GM12865 (cell line): Measurements from ENCODE around the gene RPA1.
"Not testable (repeated sequence)": the region's sequence is repeated elsewhere in the genome, so short reads cannot be mapped to it uniquely, and the experiment has no call there.

Source experiments
- DNase-seq: peaks from one replicate; pipeline ENCODE4 v3.0.0; 2010; ENCODE audit warnings: low read depth
- H3K4me3 ChIP-seq: 2 replicates; pipeline ENCODE4 v1.5.1; 2011; ENCODE audit warnings: mild to moderate bottlenecking, low read depth, low read length, control low read depth
- TF ChIP-seq, protein P1 (sequence below): IDR thresholded peaks from 2 replicates; pipeline ENCODE4 v1.5.1; 2011; ENCODE audit warnings: low read length, control low read depth, low read depth, inconsistent platforms; ENCODE audit not compliant: insufficient read depth; ENCODE audit errors: missing control alignments

The RPA1 gene

DNA sequence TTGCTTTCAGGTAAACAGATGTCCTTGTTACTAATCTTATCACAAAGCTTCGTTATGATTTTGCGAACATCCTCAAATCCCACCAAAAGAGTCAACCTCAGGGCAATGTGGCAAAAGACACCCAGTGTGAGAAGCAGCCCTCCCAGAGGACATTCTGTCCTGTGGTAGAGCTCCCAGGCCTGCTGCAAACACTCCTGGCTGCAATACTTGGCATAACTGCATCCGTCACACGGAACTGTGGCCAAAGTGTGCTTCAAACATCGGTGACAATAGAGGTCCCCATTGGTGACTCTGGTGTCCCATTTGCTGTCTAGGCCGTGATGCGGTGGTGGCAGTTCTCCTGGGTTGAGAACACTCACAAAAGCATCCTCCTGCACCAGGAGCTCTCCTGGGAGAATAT lies 29.6 kb upstream of the RPA1 start:
- TF ChIP-seq, protein P1, sequence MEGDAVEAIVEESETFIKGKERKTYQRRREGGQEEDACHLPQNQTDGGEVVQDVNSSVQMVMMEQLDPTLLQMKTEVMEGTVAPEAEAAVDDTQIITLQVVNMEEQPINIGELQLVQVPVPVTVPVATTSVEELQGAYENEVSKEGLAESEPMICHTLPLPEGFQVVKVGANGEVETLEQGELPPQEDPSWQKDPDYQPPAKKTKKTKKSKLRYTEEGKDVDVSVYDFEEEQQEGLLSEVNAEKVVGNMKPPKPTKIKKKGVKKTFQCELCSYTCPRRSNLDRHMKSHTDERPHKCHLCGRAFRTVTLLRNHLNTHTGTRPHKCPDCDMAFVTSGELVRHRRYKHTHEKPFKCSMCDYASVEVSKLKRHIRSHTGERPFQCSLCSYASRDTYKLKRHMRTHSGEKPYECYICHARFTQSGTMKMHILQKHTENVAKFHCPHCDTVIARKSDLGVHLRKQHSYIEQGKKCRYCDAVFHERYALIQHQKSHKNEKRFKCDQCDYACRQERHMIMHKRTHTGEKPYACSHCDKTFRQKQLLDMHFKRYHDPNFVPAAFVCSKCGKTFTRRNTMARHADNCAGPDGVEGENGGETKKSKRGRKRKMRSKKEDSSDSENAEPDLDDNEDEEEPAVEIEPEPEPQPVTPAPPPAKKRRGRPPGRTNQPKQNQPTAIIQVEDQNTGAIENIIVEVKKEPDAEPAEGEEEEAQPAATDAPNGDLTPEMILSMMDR = no peak
- no peak for DNase-seq
- no peak overlapping the region for H3K4me3 ChIP-seq

DNA sequence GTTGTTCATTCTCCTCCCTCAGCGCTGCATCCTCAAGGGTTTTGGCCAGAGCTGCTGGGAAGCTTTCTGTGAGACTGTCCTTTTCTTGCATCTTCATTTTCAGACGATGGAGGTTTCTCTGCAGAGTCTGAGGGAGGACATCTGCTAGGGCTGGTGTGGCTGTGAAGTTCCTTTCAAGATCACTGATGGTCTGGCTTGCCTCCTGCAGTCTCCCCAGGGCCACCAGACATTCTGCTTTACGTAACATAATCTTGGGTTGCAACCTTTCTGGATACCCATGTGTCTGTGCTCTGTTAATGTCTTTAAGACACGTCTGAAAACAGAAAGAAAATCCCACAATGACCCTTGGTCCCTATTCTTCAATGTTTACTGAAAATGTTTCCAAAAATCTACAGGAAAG lies 29.1 kb upstream of the RPA1 start:
- DNase-seq = no peak
- TF ChIP-seq, protein P1 = no peak
- H3K4me3 ChIP-seq = no peak overlapping the region

DNA sequence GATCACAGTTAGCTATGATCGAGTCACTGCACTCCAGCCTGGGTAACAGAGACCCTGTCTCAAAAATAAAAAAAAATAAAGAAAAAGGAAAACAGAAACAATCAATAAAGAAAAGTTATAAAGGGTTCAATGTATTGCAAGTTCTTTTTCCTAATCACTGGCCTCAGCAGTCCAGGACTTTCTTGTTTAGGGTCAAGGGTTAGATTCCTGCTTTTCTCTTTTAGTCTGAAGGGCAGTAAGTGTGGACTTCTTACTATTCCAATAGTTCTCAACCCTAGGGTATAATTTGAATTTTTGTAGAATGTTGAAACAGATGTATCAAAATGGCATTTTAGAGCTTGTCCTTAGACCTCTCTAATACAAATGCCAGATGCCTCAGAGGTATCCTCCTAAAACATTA lies 27.4 kb upstream of the RPA1 start:
- DNase-seq = no peak
- TF ChIP-seq, protein P1 = no peak

DNA sequence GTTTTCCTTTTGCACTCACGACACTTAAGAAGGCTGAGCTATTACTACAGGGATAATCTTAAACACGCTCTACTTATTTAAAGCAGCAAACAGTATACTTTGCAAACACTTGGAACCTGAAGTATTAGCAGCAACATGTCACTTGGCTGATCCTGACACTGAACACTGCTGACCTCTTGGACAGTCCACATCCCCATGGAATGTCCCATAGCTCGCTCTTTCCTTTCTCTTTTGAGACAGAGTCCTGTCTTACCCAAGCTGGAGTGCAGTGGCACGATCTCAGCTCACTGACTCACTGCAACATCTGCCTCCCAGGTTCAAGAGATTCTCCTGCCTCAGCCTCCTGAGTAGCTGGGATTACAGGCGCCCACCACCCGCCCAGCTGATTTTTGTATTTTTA lies 26.5 kb upstream of the RPA1 start:
- TF ChIP-seq, protein P1 = no peak
- DNase-seq = no peak
- H3K4me3 ChIP-seq = no peak overlapping the region

More for the DNA sequence above, 27.4 kb upstream of the RPA1 start:
- no peak overlapping the region for H3K4me3 ChIP-seq

DNA sequence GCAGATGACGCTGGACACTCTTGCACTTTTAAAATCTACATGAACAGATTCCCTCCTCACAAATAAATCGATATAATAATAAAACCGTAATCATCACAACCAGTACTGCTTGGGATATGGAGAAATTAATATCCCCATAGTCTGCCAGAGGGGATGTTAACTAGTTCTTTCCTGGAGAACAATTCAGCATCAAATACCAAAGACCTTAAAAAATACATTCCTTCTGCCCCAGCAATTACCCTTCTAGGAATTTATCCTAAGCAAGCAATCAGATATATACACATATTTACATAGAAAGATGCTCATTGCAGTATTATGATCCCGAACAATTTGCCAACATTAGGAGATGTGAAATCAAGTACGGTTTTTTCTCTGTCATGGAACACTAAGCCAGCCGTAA lies 21.9 kb upstream of the RPA1 start:
- DNase-seq = no peak
- TF ChIP-seq, protein P1 = no peak
- H3K4me3 ChIP-seq = no peak overlapping the region

DNA sequence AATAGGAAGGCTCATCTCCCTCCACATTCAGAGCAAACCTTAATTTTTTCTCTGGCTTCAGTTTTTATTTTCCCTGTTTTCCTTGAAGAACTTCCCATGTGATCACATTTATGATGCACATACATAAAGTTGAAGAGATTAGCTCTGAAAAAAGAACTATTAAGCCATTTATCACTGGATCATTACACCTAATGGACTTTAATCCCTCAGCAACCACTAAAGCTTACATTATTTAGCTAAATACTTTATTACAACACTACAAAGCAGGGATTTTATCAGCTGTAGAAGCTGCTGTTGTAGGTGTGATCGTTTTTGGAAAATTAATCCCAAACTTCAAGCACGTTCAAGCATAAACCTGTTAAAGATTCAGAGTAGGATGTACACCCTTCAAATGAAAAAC lies 21.2 kb upstream of the RPA1 start:
- TF ChIP-seq, protein P1 = no peak
- DNase-seq = no peak
- H3K4me3 ChIP-seq = no peak overlapping the region

DNA sequence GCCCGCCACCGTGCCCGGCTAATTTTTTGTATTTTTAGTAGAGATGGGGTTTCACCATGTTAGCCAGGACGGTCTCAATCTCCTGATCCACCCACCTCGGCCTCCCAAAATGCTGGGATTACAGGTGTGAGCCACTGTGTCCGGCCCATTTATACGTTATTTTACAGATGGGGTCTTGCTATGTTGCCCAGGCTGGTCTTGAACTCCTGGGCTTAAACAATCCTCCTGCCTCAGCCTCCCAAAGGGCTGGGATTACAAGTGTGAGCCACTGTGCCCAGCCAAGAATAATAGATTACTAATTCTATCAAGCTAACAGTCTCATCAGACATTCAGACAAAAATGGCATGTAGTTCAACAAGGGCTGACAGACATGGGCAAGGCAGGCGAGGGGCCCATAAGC lies 20.0 kb upstream of the RPA1 start:
- not testable (repeated sequence) for H3K4me3 ChIP-seq, DNase-seq

DNA sequence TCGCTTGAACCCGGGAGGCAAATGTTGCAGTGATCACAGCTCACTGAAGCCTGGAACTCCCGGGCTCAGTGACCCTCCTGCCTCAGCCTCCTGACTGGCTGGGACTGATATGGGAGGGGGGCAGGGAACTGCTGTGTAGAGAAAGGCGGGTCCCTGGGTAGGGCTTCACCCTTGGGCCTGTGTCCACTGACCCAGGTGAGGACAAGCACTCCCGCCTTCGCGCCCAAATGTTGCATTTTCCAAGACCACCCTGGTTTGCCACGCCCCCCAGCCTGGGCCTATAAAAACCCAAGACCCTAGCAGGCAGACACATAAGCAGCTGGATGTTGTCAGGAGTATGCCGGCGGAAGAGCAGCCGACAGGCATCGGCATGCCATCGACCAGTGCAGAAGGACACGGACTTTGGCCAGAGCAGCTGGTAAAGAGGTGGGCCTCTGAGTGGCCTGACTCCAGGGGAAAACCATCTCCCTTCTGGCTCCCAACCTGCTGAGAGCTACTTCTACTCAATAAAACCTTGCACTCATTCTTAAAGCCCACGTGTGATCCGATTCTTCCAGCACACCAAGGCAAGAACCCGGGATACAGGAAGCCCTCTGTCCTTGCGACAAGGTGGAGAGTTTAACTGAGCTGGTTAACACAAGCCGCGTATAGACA lies 19.2 kb upstream of the RPA1 start:
- TF ChIP-seq, protein P1 = no peak
- no peak for DNase-seq
- H3K4me3 ChIP-seq = no peak overlapping the region
